NCI-H1417 treated with DMSO at 0.1 percent for 48 hours (cell line): Measurements from ENCODE around the gene RNF186.
A peak's percentile ranks its signal among the peaks of the same experiment; 100 is the strongest.
"Not testable (repeated sequence)": the region's sequence is repeated elsewhere in the genome, so short reads cannot be mapped to it uniquely, and the experiment has no call there.

Source experiments
- DNase-seq: peaks from one replicate; lab custom pipeline; 2025; lab: John Stamatoyannopoulos, UW

RNF186 gene, protein sequence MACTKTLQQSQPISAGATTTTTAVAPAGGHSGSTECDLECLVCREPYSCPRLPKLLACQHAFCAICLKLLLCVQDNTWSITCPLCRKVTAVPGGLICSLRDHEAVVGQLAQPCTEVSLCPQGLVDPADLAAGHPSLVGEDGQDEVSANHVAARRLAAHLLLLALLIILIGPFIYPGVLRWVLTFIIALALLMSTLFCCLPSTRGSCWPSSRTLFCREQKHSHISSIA

GRCh38 chr1:19814681-19815503, at the start of gene RNF186:
Gene RNF186, minus strand, starts transcription at chr1:19815283. Its CDS starts 182 bp downstream, at chr1:19815101.
- peak; percentile 5 for DNase-seq

- no peak for DNase-seq
Observed at GRCh38 chr1:19864570-19865160, 49.6 kb upstream of the RNF186 start.

GRCh38 chr1:19862944-19863343, 47.9 kb upstream of the RNF186 start:
- no peak for DNase-seq

GRCh38 chr1:19861842-19862530, 46.9 kb upstream of the RNF186 start:
- DNase-seq: no peak

DNA sequence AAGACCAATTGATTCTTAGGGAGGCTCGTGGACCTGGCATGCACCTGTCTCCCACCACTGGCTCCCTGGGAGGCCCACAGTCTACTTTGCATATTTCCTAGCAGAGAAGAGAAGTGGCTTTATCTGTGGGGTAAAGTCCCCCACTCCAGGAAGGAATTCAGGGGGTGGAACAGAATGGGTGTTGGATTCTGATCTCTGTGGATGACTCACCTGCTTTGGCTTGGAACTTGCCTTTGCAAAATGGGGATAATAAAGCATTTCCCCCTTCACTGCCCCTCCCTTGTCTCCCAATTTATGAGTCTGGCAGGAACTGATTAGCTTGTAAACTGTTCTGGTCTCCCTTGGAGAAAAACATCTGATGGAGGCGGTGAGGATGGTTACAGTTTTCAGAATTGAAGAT, 46.0 kb upstream of the RNF186 start:
- DNase-seq: no peak

- no peak for DNase-seq
Observed at GRCh38 chr1:19860418-19860817, 45.3 kb upstream of the RNF186 start.

- DNase-seq: no peak
Observed at GRCh38 chr1:19859876-19860275, 44.8 kb upstream of the RNF186 start.

DNA sequence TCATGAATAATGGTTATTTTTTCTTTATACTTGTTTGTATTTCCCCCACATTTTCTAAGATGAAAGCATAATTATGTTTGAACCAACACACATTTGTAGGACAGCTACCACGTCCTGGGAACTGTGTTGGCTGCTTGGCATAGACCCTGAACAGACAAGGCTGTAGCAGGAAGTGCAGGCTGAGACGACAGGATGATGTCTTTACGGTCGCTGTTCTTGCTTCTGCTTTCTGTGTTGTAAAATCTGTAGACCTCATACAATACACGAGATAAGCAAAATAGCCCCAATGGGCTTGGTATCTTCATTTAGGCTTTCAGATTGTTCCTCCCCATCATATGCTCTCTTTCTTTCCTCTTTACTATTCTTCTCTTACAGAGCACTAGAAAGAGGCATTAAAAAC, 43.8 kb upstream of the RNF186 start:
- no peak for DNase-seq

DNA sequence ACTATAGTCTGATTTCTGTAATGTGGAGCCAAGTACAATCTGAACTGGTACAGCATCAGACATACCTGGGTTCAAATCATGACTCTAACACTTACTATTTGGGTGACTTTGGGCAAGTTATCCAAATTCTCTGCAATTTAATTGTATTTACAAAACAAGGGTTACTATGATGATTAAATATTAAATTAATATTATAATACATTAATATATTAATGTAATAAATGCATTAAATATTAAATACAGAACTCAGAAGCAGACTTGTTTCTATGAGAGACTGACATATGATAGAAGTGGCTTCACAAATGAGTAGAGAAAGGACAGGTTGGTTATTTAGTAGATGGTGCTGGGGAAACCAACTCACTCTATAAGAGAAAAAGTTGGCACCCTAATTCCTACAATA, 39.8 kb upstream of the RNF186 start:
- DNase-seq: no peak

GRCh38 chr1:19852036-19852435, 37.0 kb upstream of the RNF186 start:
- no peak for DNase-seq

- DNase-seq: no peak
Observed at GRCh38 chr1:19850214-19850613, 35.1 kb upstream of the RNF186 start.

GRCh38 chr1:19849307-19849706, 34.2 kb upstream of the RNF186 start:
- not testable (repeated sequence) for DNase-seq

- DNase-seq: not testable (repeated sequence)
Observed at GRCh38 chr1:19847334-19847733, 32.3 kb upstream of the RNF186 start.

- no peak for DNase-seq
Observed at GRCh38 chr1:19846338-19846737, 31.3 kb upstream of the RNF186 start.

GRCh38 chr1:19845555-19845954, 30.5 kb upstream of the RNF186 start:
- DNase-seq: no peak

DNA sequence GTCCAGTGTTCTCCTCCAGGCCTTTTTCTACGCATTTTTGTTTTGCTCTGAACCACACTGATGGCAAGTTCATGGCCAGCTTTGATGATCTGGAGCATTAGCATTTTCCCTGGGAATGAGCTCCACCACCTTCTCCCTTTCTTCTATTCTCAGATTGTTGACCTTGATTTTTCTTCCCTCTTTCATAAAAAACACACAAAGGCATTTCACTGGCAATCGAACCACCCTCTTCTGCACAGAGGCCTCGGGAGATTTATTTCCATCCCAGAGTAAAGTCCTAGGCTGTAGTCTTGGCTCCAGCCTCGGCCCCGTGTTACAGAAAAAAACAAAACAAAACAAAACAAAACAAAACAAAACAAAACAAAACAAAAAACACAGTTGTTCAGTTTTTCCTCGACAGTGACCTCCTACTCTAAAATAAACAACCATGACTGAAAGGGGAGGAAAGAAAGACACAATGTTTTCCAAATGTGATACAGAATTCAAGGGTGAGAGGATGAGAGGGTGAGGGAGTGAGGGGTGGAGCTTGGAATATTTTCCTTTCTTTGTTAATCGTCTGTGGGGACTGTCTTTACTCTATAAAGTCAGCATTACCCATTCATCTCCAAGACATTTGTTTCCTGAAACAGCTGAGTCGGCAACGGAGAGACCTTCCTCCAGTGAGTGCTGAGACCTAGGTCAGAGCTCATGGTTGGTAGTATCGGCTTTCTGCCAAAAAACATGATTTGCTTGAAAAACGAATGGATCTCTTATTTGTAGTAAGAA, 29.8 kb upstream of the RNF186 start:
- DNase-seq: no peak

DNA sequence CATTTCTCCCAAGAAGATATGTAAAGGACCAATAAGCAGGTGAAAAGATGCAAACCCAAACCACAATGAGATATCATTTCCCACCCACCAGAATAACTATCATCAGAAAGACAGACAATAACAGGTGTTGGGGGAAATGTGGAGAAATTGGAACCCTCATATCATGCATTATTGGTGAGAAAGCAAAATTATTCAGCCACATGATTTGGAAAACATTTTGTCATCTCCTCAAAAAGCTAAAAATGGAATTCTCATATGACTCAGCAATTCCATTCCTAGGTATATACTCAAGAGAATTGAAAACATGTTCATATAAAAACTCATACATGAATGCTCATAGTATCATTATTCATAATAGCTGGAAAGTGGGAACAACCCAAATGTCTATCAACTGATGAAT, 25.1 kb upstream of the RNF186 start:
- DNase-seq: no peak

- no peak for DNase-seq
Observed at GRCh38 chr1:19837866-19838265, 22.8 kb upstream of the RNF186 start.

GRCh38 chr1:19835578-19835977, 20.5 kb upstream of the RNF186 start:
- no peak for DNase-seq

GRCh38 chr1:19831441-19831840, 16.4 kb upstream of the RNF186 start:
- no peak for DNase-seq

DNA sequence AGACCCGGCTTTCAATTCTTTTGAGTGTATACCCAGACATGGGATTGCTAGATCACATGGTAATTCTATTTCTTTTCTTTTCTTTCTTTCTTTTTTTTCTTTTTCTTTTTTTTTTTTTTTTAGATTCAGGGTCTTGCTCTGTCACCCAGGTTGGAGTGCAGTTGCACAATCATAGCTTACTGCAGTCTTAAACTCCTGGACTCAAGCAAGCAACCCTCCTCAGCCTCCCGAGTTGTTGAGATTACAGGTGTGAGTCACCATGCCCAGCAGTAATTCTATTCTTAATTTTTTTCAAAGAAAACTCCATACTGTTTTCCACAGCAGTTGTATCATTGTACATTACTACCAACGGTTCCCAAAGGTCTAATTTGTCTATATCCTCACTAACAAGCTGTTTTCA, 13.5 kb upstream of the RNF186 start:
- no peak for DNase-seq

GRCh38 chr1:19825298-19825697, 10.2 kb upstream of the RNF186 start:
- no peak for DNase-seq
